Measurements from ENCODE around the gene LCE5A. TPM values are rescaled to one million over a fixed set of nuclear protein-coding genes. Genes with fewer than 3 reads are reported as not detected.

LCE5A gene
- total RNA-seq, 1 experiment from 2014 or later = not detected

- no peak overlapping the region for H3K4me3 ChIP-seq (replicated peaks in 1 of 2; ENCODE audit: low read depth in 1 of 2, low read length in 2 of 2)
- DNase-seq (ENCODE audit: low read depth, low spot score) (no peak), ATAC-seq (no peak)
- H3K27me3 ChIP-seq (ENCODE audit: insufficient read depth, low read length) = no peaks in the 10 kb centered on the region
- H3K27ac ChIP-seq (ENCODE audit: low read depth, low read length) = no peak overlapping the region
- RAD21 ChIA-PET (ENCODE audit: low non-redundant PET in 1 of 2, low total read pairs in 2 of 2, uncharacterized antibody in 2 of 2, unreplicated experiment in 2 of 2) = no interaction called here
- no peak overlapping the region for H2AFZ ChIP-seq (ENCODE audit: low read depth, low read length, poor library complexity, severe bottlenecking)
- no peaks in the 10 kb centered on the region for H3K36me3 ChIP-seq (ENCODE audit: control insufficient read depth in 1 of 2, insufficient read depth in 2 of 2, low read length in 2 of 2)
- intact Hi-C loops (cut with micrococcal nuclease) = no loop called here
- POLR2A ChIA-PET = no interaction called here
- peaks cover 0 to 3% of the 10 kb centered on the region in 2 experiments; a peak in 1 of 4 replicates for H3K9me3 ChIP-seq (ENCODE audit: control insufficient read depth in 1 of 2, insufficient read depth in 1 of 2, low read depth in 1 of 2, low read length in 2 of 2)
- no peaks in the 10 kb centered on the region for H4K20me1 ChIP-seq (ENCODE audit: insufficient read depth)
- H3K4me2 ChIP-seq (ENCODE audit: low read length) = no peak overlapping the region
- no peaks in the 10 kb centered on the region; a peak in 1 of 4 replicates for H3K4me1 ChIP-seq (ENCODE audit: control insufficient read depth in 1 of 2, insufficient read depth in 2 of 2, low read length in 2 of 2)
- no TSS peak for BruUV-seq (replicated peaks)
- H3K9ac ChIP-seq (ENCODE audit: low read length) = no peak overlapping the region
- no peaks in the 10 kb centered on the region for H3K9me2 ChIP-seq (ENCODE audit: insufficient read depth)
- no peaks in the 10 kb centered on the region for H3K79me2 ChIP-seq (ENCODE audit: insufficient read depth, low read length)
- TF ChIP-seq JUND (IDR thresholded peaks at IDR 0.05) (no peak), YY1 (IDR thresholded peaks at IDR 0.05; ENCODE audit: extremely low read depth, insufficient replicate concordance, low read depth, low read length) (no peak), ZFX (IDR thresholded peaks at IDR 0.05) (no peak), SP1 (IDR thresholded peaks at IDR 0.05; ENCODE audit: low read depth) (no peak), SRF (IDR thresholded peaks at IDR 0.05; ENCODE audit: low read depth) (no peak), POLR2A (IDR thresholded peaks at IDR 0.05; ENCODE audit: borderline replicate concordance, extremely low read depth, insufficient read depth, insufficient read length) (no peak), ZNF274 (IDR thresholded peaks at IDR 0.05; ENCODE audit: low read depth, low read length) (no peak), CBX3 (IDR thresholded peaks at IDR 0.05; ENCODE audit: low read depth) (no peak), EZH2 (IDR thresholded peaks at IDR 0.05) (no peak), FOSL1 (IDR thresholded peaks at IDR 0.05; ENCODE audit: low read depth) (no peak), TCF7L2 (IDR thresholded peaks at IDR 0.05; ENCODE audit: borderline replicate concordance, extremely low read depth, insufficient read depth, insufficient read length) (no peak), ELF1 (IDR thresholded peaks at IDR 0.05; ENCODE audit: borderline replicate concordance, low read depth) (no peak), CEBPB (IDR thresholded peaks at IDR 0.05; ENCODE audit: low read depth) (no peak), EGR1 (IDR thresholded peaks at IDR 0.05; ENCODE audit: low read depth) (no peak), RAD21 (IDR thresholded peaks at IDR 0.05; ENCODE audit: low read depth) (no peak), REST (IDR thresholded peaks at IDR 0.05; ENCODE audit: low read depth) (no peak), ZBTB33 (IDR thresholded peaks at IDR 0.05; ENCODE audit: extremely low read depth, insufficient replicate concordance, low read length) (no peak)
- TF ChIP-seq, protein P1, sequence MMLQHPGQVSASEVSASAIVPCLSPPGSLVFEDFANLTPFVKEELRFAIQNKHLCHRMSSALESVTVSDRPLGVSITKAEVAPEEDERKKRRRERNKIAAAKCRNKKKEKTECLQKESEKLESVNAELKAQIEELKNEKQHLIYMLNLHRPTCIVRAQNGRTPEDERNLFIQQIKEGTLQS (IDR thresholded peaks at IDR 0.05) = no peak
- CTCF ChIA-PET = no interaction called here
Measured at GRCh38 chr1:152466217-152466616, 44.4 kb upstream of the LCE5A start.
